GM21576 (cell line): Measurements from ENCODE around the gene OBSCN.

Experiments used
- ATAC-seq: cut with Tn5 transposase; IDR thresholded peaks from one replicate; pipeline ENCODE4 v1.9.1; 2021; ENCODE audit warnings: mild to moderate bottlenecking, moderate library complexity; ENCODE audit not compliant: unreplicated experiment

OBSCN gene

DNA sequence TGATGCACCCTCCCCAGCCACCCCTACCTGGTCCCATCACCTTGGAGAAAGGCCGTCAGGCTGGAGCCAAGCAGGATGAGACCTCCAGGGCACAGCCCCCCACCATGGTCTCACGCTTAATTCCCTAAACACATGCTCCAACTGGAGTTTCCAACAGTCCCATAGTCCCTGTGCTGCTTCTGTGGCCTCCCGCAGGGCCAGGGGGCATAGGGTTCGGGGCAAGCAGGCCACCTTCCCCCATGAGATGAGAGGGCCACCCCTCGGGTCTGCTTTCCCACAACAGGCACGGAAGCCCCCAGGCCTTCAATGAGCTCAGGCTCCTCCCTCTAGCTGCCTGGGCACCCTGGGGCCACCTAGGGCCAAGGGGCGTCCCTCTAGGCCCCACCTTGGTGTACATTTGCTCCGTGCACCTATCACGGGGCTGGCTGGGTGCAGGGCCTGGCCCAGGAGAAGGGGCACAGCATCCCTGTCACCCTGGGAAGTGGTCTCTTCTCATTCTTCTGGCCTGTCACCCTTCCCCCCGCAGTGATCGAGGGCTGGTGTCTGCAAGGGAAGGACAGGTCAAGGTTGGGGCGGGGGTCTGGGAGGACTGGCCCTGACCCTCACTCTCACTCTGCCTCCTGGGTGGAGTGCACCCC, 156.3 kb downstream of the OBSCN start:
- ATAC-seq = no peak

DNA sequence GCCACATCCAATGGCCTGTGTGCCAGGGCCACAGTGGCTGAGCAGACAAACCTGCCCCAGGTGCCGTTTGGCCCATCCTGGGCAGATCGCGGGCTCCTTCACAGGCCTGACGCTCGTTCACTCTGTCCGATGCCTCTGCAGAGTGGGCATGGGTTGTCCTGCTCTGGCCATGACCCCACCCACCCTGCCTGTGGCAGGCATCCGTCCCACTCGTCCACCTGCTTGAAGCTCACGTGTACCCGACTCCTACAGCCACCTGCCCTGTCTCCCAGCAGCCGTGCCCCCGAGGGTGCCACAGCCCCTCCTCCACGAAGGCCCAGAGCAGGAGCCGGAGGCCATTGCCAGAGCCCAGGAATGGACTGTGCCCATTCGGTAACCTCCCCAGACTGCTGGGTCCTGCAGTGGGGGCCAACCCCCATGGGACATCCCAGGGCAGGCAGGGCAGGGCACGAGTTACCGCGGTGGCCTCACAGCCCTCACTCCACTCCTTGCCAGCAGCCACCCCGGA, 156.9 kb downstream of the OBSCN start:
- ATAC-seq = no peak

DNA sequence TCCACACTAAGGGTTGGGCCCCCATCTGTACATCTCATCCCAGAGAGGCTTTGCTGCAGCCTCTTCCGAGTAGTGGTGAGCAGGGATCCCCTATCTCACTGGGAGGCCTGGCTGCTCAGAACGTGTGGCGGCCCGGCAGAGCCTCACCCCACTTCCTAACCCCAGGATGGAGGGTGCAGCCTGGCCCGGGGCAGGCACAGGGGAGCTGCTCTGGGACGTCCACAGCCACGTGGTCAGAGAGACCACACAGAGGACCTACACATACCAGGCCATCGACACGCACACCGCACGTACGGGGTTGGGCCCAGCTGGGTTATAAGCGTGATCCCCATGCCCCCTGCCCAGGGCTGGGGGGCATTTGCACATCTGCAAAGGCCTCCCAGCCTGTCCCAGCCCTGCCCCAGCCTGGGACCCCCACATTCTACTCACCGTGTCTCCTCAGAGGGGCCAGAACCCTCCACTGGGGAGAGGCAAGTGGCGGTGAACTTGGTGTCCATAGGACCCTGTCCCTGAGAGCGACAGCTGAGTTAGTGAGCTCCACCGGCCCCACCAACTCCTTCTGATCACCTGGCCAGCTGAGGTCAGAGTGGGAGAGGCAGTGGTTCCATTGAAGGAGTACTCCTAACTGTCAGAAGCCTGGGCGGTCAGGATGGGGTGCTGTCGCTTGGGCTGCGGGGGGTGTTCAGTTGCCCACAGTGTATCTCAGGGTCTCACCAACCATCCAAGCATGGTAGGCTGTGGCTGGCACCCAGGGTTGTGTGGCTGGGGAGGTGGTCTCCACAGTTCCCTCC, 157.6 kb downstream of the OBSCN start:
- ATAC-seq = no peak

DNA sequence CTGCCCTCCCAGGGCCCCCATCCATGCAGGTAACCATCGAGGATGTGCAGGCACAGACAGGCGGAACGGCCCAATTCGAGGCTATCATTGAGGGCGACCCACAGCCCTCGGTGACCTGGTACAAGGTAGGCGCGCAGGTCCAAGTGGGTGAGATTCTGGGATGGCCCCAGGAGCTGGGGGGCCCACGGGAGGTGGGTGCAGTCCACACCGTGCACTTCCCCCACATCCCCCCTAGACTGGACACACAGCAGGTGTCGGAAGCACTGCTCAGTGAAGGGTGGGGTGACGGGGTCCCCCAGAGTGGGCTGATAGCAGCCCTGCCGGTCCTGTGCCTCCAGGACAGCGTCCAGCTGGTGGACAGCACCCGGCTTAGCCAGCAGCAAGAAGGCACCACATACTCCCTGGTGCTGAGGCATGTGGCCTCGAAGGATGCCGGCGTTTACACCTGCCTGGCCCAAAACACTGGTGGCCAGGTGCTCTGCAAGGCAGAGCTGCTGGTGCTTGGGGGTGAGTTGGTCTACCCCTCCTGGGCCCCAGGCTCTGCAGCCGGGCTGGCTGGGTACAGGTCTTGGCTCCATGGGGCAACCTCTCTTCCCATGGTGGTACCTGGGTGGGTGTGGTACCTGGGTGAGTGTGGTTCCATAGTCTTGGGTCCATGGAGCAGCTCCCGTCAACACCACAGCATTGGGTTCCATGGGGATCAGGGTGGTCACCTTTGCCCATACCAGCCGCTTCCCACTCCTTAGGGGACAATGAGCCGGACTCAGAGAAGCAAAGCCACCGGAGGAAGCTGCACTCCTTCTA, 158.4 kb downstream of the OBSCN start:
- no peak for ATAC-seq

DNA sequence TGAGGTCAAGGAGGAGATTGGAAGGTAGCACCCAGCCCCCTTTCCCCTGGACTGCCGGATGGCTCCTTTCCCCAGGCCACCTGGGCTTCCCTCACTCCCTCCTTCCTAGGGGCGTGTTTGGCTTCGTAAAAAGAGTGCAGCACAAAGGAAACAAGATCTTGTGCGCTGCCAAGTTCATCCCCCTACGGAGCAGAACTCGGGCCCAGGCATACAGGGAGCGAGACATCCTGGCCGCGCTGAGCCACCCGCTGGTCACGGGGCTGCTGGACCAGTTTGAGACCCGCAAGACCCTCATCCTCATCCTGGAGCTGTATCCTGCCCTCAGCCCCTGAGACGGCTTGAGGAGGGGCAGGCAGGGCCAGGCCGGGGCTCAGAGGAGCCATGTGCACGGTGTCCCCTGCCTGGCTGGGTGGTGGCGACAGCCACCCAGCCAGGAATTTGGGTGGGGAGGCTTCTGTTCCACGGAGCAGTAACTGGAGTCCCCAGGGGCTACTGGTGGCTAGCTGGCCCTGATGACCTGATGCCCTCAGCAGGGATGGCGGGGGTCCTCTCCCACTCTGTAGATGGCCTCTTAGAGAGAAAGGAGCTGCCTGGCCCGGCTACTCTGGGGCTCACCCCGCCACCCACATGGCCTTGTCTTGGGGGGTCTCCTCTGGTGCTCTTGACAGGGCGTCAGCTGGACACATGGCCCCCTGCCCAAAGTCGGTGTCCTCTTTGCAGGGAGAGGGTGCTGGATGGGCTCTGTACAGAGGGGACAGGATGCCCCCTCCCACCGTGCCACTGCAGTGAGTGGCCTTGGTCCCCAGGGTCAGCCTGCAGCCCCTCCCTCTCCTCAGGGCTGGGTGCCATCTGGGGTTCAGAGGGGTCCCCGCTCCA, 159.3 kb downstream of the OBSCN start:
- ATAC-seq = no peak

DNA sequence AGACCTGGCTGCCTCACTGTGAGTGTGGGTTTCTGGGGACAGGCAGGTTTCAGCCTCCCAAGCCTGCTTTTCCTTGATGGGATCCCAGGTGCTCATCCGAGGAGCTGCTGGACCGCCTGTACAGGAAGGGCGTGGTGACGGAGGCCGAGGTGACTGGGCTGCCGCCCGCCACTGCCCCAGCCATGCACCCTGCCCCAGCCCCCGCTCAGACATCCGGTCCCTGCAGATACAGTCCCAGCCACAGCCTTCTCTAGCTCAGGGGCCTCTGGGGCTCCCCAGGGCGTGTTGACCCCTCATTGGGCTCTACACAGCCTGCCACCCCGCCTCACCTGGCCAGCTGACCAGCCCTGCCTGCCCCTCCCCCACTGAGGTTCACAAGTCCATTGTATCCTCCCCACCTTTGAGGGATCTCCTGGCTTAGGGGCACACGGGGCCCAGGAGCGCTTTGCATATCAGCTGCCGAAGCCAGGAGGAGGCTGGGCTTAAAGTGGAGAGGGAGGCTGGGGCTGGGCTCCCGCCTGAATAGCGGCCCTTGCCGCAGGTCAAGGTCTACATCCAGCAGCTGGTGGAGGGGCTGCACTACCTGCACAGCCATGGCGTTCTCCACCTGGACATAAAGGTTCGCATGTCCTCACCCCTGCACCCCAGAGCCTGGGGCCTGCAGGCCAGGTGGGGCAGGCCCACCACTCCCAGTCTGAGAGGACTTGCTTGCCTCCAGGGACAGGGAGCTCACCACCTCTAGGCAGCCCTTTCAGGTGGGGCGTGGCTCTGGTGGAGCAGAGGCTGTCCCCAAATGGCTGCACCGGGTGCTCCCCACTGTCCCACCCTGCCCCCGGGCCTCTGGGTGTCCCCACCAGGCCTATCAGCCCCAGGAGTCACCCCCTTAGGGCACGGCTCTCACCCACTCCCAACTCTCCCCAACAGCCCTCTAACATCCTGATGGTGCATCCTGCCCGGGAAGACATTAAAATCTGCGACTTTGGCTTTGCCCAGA, 160.3 kb downstream of the OBSCN start:
- no peak for ATAC-seq

DNA sequence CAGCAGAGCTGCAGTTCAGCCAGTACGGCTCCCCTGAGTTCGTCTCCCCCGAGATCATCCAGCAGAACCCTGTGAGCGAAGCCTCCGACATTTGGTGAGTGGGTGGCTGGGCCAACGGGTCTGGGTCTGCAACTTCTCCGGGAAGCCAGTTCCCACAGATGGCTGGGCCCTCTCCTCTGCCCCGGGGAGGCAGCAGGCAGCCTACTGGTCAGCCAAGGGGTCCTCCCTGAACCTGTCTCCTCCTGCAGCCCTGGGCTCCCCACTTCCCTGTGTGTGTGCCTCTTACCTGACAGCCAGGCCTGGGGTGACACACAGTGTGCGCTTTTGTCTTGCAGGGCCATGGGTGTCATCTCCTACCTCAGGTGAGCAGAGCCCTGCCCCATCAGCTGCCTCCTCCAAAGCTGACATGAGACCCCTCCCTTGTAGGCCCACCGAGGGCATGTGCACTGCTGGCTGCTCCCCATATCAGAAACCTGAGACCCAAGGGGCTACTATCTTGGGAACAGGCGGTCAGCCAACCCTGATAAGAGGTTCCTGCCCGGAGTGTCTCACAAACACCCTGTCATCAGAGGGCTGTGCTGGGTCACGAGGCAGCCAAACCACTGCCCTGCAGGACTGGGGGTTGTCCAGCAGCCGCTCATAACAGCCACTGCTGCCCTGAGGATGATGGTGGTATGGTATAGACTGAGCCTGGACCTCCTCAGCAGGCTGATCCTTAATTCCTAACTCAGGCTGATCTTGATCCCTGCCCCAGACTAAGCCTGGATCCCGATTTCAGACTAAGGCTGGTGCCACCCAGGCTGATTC, 161.2 kb downstream of the OBSCN start:
- no peak for ATAC-seq

DNA sequence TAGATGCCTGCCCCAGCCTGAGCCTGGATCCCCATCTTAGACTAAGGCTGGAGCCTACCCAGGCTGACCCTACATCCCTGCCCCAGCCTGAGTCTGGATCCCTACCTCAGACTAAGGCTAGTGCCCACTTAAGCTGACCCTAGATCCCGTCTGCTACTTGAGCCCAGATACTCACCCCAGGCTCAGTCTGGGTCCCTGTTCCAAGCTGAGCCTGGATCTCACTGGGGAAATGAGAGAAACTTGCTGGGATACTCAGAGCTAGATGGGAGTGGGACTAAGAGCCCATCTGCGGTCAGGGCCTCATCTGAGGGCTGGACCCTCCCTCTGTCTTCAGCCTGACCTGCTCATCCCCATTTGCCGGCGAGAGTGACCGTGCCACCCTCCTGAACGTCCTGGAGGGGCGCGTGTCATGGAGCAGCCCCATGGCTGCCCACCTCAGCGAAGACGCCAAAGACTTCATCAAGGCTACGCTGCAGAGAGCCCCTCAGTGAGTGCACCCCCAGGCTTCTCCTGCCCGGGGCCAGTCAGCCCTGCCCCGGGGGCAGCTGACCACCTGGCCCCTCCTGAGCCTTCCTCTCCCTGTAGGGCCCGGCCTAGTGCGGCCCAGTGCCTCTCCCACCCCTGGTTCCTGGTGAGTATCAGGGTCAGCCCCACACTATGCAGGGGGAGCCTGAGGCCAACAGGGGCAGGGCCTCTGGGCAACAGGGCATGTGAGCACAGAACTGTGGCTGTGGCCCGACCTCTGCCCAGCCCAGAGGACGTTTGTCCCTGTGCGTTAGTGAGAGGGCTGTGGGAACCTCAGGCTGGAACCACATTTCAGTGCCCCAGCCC, 162.0 kb downstream of the OBSCN start:
- ATAC-seq = no peak

DNA sequence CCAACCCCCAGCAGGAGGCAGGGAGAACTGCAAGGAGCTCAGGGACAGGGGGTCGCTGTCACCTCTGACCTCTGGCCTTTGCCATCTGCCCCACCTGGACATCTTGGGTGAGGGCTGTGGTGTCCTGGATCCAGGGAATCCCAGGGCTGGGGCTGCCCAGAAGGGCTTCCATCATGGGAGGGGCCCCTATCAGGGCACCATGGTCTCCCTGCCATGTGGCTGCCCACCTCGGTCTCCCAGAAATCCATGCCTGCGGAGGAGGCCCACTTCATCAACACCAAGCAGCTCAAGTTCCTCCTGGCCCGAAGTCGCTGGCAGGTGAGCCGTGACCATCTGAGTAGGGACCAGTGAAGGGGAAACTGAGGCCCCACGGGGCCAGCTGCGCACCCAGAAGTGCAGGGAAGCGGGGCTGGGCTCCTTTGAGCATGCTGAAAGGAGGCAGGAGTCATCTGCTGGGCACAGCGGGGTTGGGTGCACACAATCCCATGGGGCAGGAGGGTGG, 162.6 kb downstream of the OBSCN start:
- no peak for ATAC-seq

DNA sequence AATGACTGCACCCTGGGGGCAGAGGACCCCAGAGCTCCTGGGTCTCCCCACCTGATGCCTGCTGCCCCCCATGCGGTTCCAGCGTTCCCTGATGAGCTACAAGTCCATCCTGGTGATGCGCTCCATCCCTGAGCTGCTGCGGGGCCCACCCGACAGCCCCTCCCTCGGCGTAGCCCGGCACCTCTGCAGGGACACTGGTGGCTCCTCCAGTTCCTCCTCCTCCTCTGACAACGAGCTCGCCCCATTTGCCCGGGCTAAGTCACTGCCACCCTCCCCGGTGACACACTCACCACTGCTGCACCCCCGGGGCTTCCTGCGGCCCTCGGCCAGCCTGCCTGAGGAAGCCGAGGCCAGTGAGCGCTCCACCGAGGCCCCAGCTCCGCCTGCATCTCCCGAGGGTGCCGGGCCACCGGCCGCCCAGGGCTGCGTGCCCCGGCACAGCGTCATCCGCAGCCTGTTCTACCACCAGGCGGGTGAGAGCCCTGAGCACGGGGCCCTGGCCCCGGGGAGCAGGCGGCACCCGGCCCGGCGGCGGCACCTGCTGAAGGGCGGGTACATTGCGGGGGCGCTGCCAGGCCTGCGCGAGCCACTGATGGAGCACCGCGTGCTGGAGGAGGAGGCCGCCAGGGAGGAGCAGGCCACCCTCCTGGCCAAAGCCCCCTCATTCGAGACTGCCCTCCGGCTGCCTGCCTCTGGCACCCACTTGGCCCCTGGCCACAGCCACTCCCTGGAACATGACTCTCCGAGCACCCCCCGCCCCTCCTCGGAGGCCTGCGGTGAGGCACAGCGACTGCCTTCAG, 163.3 kb downstream of the OBSCN start:
- no peak for ATAC-seq

DNA sequence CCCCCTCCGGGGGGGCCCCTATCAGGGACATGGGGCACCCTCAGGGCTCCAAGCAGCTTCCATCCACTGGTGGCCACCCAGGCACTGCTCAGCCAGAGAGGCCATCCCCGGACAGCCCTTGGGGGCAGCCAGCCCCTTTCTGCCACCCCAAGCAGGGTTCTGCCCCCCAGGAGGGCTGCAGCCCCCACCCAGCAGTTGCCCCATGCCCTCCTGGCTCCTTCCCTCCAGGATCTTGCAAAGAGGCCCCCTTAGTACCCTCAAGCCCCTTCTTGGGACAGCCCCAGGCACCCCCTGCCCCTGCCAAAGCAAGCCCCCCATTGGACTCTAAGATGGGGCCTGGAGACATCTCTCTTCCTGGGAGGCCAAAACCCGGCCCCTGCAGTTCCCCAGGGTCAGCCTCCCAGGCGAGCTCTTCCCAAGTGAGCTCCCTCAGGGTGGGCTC, 163.9 kb downstream of the OBSCN start:
- ATAC-seq = no peak

DNA sequence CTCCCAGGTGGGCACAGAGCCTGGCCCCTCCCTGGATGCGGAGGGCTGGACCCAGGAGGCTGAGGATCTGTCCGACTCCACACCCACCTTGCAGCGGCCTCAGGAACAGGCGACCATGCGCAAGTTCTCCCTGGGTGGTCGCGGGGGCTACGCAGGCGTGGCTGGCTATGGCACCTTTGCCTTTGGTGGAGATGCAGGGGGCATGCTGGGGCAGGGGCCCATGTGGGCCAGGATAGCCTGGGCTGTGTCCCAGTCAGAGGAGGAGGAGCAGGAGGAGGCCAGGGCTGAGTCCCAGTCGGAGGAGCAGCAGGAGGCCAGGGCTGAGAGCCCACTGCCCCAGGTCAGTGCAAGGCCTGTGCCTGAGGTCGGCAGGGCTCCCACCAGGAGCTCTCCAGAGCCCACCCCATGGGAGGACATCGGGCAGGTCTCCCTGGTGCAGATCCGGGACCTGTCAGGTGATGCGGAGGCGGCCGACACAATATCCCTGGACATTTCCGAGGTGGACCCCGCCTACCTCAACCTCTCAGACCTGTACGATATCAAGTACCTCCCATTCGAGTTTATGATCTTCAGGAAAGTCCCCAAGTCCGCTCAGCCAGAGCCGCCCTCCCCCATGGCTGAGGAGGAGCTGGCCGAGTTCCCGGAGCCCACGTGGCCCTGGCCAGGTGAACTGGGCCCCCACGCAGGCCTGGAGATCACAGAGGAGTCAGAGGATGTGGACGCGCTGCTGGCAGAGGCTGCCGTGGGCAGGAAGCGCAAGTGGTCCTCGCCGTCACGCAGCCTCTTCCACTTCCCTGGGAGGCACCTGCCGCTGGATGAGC, 164.5 kb downstream of the OBSCN start:
- ATAC-seq = no peak

DNA sequence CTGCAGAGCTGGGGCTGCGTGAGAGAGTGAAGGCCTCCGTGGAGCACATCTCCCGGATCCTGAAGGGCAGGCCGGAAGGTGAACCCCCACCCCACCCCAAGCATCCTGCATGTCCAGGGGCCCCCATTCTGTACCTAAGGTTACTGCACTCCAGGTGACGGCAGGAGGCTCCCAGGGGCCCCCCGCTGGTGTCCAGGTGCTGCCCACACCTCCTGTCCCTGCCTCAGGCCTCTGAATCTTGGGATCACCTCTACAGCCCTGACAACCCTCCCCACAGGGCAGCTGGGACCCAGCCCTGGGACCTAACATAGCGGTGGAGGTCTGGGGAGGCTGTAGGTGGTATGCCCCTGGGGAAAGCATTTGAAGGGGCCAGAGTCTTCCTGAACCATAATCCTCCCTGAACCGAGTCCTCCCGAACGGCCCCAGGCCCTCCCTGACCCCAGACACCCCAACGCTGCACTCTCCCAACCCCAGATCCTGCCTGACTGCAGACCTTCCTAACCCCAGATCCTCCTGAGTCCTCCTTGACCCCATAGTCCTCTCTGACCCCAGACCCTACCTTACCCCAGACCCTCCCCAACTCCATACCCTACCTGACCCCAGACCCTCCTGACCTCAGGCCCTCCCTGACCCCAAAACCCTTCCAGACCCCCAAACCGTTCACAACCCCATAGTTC, 165.3 kb downstream of the OBSCN start:
- ATAC-seq = no peak

DNA sequence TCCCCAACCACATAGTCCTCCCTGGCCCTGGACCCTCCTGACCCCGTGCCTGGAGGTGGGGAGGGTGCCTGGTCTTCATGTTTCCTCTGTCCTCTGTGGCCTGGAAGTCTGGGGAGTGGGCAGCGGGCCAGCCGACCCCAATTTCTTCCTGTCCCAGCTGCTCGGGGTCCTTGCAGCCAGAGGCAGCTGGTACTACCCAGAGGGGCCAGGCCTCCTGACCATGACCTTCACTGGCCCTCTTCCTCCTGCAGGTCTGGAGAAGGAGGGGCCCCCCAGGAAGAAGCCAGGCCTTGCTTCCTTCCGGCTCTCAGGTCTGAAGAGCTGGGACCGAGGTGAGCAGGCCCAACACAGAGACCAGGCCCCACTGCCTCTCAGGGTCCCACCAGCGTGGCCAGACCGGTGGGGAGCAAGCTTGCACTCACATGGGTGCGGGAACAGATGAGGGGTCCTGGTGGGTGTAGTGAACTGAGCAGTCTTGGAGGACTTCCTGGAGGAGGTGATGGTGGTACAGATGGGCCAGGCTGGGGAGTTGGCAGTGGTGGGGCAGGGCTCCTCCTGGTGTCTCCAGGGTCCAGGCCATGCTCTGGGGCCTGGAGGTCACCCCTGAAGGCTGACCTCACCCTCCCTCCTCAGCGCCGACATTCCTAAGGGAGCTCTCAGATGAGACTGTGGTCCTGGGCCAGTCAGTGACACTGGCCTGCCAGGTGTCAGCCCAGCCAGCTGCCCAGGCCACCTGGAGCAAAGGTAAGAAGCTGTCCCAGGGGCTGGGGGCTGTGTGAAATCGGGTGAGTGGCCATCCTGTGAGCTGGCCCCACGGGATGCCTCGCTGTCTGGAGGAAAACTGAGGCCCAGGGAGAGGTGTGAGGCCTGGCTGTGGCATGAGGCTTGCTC, 166.1 kb downstream of the OBSCN start:
- ATAC-seq = no peak
